GM21381 (cell line): ENCODE measurements around the gene S100A6.
"Not testable (repeated sequence)": the region's sequence is repeated elsewhere in the genome, so short reads cannot be mapped to it uniquely, and the experiment has no call there.

Experiments used
- ATAC-seq: cut with Tn5 transposase; IDR thresholded peaks from one replicate; pipeline ENCODE4 v1.9.1; 2021; ENCODE audit warnings: mild to moderate bottlenecking, moderate library complexity; ENCODE audit not compliant: unreplicated experiment

The S100A6 gene

GRCh38 chr1:153565529-153566374, 30.0 kb upstream of the S100A6 start, which contains the start of gene S100A2:
Gene S100A2 (minus strand): TSS chr1:153565844. CDS start chr1:153563877, 1,967 bp downstream.
- no peak for ATAC-seq

- ATAC-seq = no peak
Observed at GRCh38 chr1:153563991-153564390, 28.2 kb upstream of the S100A6 start.

- no peak for ATAC-seq
Observed at GRCh38 chr1:153563483-153563901, 27.7 kb upstream of the S100A6 start.

GRCh38 chr1:153562021-153562420, 26.2 kb upstream of the S100A6 start:
- ATAC-seq = not testable (repeated sequence)

- no peak for ATAC-seq
Observed at GRCh38 chr1:153561466-153561985, 25.7 kb upstream of the S100A6 start.

GRCh38 chr1:153560771-153561465, 25.1 kb upstream of the S100A6 start:
- ATAC-seq = no peak

GRCh38 chr1:153560241-153560640, 24.4 kb upstream of the S100A6 start:
- ATAC-seq = no peak

GRCh38 chr1:153557877-153558276, 22.1 kb upstream of the S100A6 start:
- ATAC-seq = no peak

GRCh38 chr1:153556348-153556747, 20.6 kb upstream of the S100A6 start:
- no peak for ATAC-seq

- ATAC-seq = no peak
Observed at GRCh38 chr1:153553830-153554541, 18.2 kb upstream of the S100A6 start.

GRCh38 chr1:153553096-153553495, 17.3 kb upstream of the S100A6 start:
- no peak for ATAC-seq

GRCh38 chr1:153552335-153552734, 16.5 kb upstream of the S100A6 start:
- no peak for ATAC-seq

- ATAC-seq = no peak
Observed at GRCh38 chr1:153550827-153551500, 15.2 kb upstream of the S100A6 start.

- no peak for ATAC-seq
Observed at GRCh38 chr1:153550398-153550758, 14.6 kb upstream of the S100A6 start.

- ATAC-seq = no peak
Observed at GRCh38 chr1:153549741-153550397, 14.1 kb upstream of the S100A6 start.

- ATAC-seq = no peak
Observed at GRCh38 chr1:153548722-153549688, 13.2 kb upstream of the S100A6 start, which contains the start of gene S100A3. Gene S100A3 (minus strand): TSS chr1:153549258. CDS start chr1:153548485, 773 bp downstream.

GRCh38 chr1:153547560-153548551, 12.1 kb upstream of the S100A6 start:
- ATAC-seq = no peak
